H9 (cell line): ENCODE results near the gene CALN1. TPM values are rescaled to one million over a fixed set of nuclear protein-coding genes. Genes with fewer than 3 reads are reported as not detected.

Source experiments
- DNase-seq: peaks from one replicate; pipeline ENCODE4 v3.0.0-alpha.2; 2017
- H2AFZ ChIP-seq: one replicate; pipeline ENCODE4 v1.6.1; 2013; ENCODE audit warnings: mild to moderate bottlenecking, low read length, control low read depth, moderate library complexity
- H2AK5ac ChIP-seq: 2 replicates; pipeline ENCODE4 v1.6.1; 2013; ENCODE audit warnings: low read length, control low read depth, mixed read lengths; ENCODE audit not compliant: insufficient read length
- H2BK120ac ChIP-seq: one replicate; pipeline ENCODE4 v1.6.1; 2013; ENCODE audit warnings: low read depth, mild to moderate bottlenecking, low read length, control low read depth, inconsistent platforms; ENCODE audit not compliant: poor library complexity, severe bottlenecking
- H2BK12ac ChIP-seq: 2 replicates; pipeline ENCODE4 v1.6.1; 2013; ENCODE audit warnings: low read length, control low read depth, mixed read lengths, low read depth; ENCODE audit not compliant: insufficient read length
- H2BK15ac ChIP-seq: 2 replicates; pipeline ENCODE4 v1.6.1; 2013; ENCODE audit warnings: low read depth, low read length, control low read depth
- H2BK20ac ChIP-seq: one replicate; pipeline ENCODE4 v1.6.1; 2013; ENCODE audit warnings: low read depth, mild to moderate bottlenecking, low read length, control low read depth, inconsistent platforms; ENCODE audit not compliant: poor library complexity, severe bottlenecking
- H2BK5ac ChIP-seq: 2 replicates; pipeline ENCODE4 v1.6.1; 2013; ENCODE audit warnings: low read length, control low read depth, mixed read lengths; ENCODE audit not compliant: insufficient read length
- H3K14ac ChIP-seq: 2 replicates; pipeline ENCODE4 v1.6.1; 2013; ENCODE audit warnings: low read length, control low read depth; ENCODE audit not compliant: insufficient read depth
- H3K18ac ChIP-seq: 2 replicates; pipeline ENCODE4 v1.6.1; 2013; ENCODE audit warnings: low read depth, mild to moderate bottlenecking, mixed read lengths, low read length, control low read depth; ENCODE audit not compliant: insufficient read length
- H3K23ac ChIP-seq: 2 replicates; pipeline ENCODE4 v1.6.1; 2013; ENCODE audit warnings: low read length, control low read depth, mixed read lengths, low read depth; ENCODE audit not compliant: insufficient read length
- H3K23me2 ChIP-seq: 2 replicates; pipeline ENCODE4 v1.6.1; 2013; ENCODE audit warnings: low read depth, mild to moderate bottlenecking, mixed read lengths, low read length, control low read depth; ENCODE audit not compliant: insufficient read length, poor library complexity, severe bottlenecking
- H3K27ac ChIP-seq: 2 replicates; pipeline ENCODE4 v1.5.1; 2013; ENCODE audit warnings: low read length, control low read depth, mixed read lengths, low read depth; ENCODE audit not compliant: insufficient read length
- H3K27me3 ChIP-seq: 2 replicates; pipeline ENCODE4 v1.6.1; 2013; ENCODE audit warnings: low read length, control low read depth, inconsistent platforms; ENCODE audit not compliant: insufficient read depth
- H3K4ac ChIP-seq: 2 replicates; pipeline ENCODE4 v1.6.1; 2013; ENCODE audit warnings: low read depth, mild to moderate bottlenecking, control low read depth, inconsistent platforms, low read length, moderate library complexity
- H3K4me1 ChIP-seq: 2 replicates; pipeline ENCODE4 v1.6.1; 2013; ENCODE audit warnings: low read length, control low read depth, inconsistent platforms; ENCODE audit not compliant: insufficient read depth
- H3K4me2 ChIP-seq: 2 replicates; pipeline ENCODE4 v1.6.1; 2013; ENCODE audit warnings: low read length, control low read depth, mixed read lengths; ENCODE audit not compliant: insufficient read length, insufficient read depth
- H3K56ac ChIP-seq: 2 replicates; pipeline ENCODE4 v1.6.1; 2013; ENCODE audit warnings: low read depth, mild to moderate bottlenecking, mixed read lengths, low read length, control low read depth; ENCODE audit not compliant: insufficient read length
- H3K79me1 ChIP-seq: 2 replicates; pipeline ENCODE4 v1.6.1; 2013; ENCODE audit warnings: low read depth, mild to moderate bottlenecking, moderate library complexity, low read length, control low read depth, inconsistent platforms; ENCODE audit not compliant: insufficient read depth, poor library complexity, severe bottlenecking
- H3K79me2 ChIP-seq: 2 replicates; pipeline ENCODE4 v1.6.1; 2013; ENCODE audit warnings: low read length, control low read depth, inconsistent platforms; ENCODE audit not compliant: insufficient read depth
- H3K9ac ChIP-seq: 2 replicates; pipeline ENCODE4 v1.6.1; 2013; ENCODE audit warnings: low read length, control low read depth, mixed read lengths; ENCODE audit not compliant: insufficient read length; ENCODE audit errors: extremely low read depth
- H3K9me3 ChIP-seq: one replicate; pipeline ENCODE4 v1.6.1; 2013; ENCODE audit warnings: low read depth, low read length, inconsistent platforms; ENCODE audit not compliant: control insufficient read depth
- H3T11ph ChIP-seq: one replicate; pipeline ENCODE4 v1.6.1; 2013; ENCODE audit warnings: mild to moderate bottlenecking, low read length, control low read depth, inconsistent platforms
- H4K20me1 ChIP-seq: one replicate; pipeline ENCODE4 v1.6.1; 2013; ENCODE audit not compliant: control insufficient read depth, insufficient read length, insufficient read depth
- H4K5ac ChIP-seq: 2 replicates; pipeline ENCODE4 v1.6.1; 2013; ENCODE audit warnings: low read depth, mild to moderate bottlenecking, mixed read lengths, low read length, control low read depth; ENCODE audit not compliant: insufficient read length
- H4K8ac ChIP-seq: replicated peaks from 2 replicates; pipeline ENCODE4 v1.6.1; 2013; ENCODE audit warnings: low read length, control low read depth, mixed read lengths, low read depth; ENCODE audit not compliant: insufficient read length
- H4K91ac ChIP-seq: 2 replicates; pipeline ENCODE4 v1.6.1; 2013; ENCODE audit warnings: low read depth, mild to moderate bottlenecking, moderate library complexity, mixed read lengths, low read length, control low read depth; ENCODE audit not compliant: insufficient read length
- H3K27ac Mint-ChIP-seq, 3 experiments: 2 replicates in 2 of 3; 3 replicates in 1 of 3; pipeline ENCODE4 v1.8.0; 2020 to 2021; ENCODE audit warnings: mixed read lengths in 3 of 3, mild to moderate bottlenecking in 1 of 3, moderate library complexity in 1 of 3
- H3K27me3 Mint-ChIP-seq: 2 replicates; pipeline ENCODE4 v1.8.0; 2021; ENCODE audit warnings: low read depth, mild to moderate bottlenecking, moderate library complexity, mixed read lengths
- H3K36me3 Mint-ChIP-seq, 3 experiments: 2 replicates in 2 of 3; 3 replicates in 1 of 3; pipeline ENCODE4 v1.8.0; 2020 to 2021; ENCODE audit warnings: low read depth in 3 of 3, mixed read lengths in 3 of 3; ENCODE audit not compliant: insufficient read depth in 1 of 3
- H3K4me1 Mint-ChIP-seq, 2 experiments: 2 replicates each; pipeline ENCODE4 v1.8.0; 2020; ENCODE audit warnings: mixed read lengths in 2 of 2
- H3K4me3 Mint-ChIP-seq, 2 experiments: 2 replicates in 1 of 2; 3 replicates in 1 of 2; pipeline ENCODE4 v1.8.0; 2020 to 2021; ENCODE audit warnings: mild to moderate bottlenecking in 2 of 2, mixed read lengths in 2 of 2, moderate library complexity in 1 of 2
- H3K9me3 Mint-ChIP-seq, 2 experiments: 2 replicates in 1 of 2; 3 replicates in 1 of 2; pipeline ENCODE4 v1.8.0; 2020; ENCODE audit warnings: mild to moderate bottlenecking in 2 of 2, mixed read lengths in 2 of 2, moderate library complexity in 1 of 2
- CTCF ChIP-seq: fragments of 200-600 bp; sonication (generic); conservative IDR thresholded peaks from 3 replicates; pipeline ENCODE4 v1.8.0; 2021; ENCODE audit warnings: antibody characterized with exemption, mild to moderate bottlenecking
- WGBS: extraction: QIAGEN DNeasy Blood & Tissue Kit; methylation state at CpG from one replicate; pipeline ENCODE4 v1.1.7; 2013; ENCODE audit warnings: missing lambda C conversion rate, low lambda C conversion rate, mixed read lengths; ENCODE audit not compliant: insufficient read length; ENCODE audit errors: extremely low coverage; 5-methylcytosine and 5-hydroxymethylcytosine counted together
- total RNA-seq: library from RNA; stranded (reverse); gene quantifications from 2 replicates; pipeline ENCODE4 v1.2.1, GENCODE V29; 2021

The CALN1 gene
- total RNA-seq, 1 experiment from 2014 or later: 2.8 TPM

- Histone ChIP-seq H3K18ac (no peak overlapping the region), H3K4me2 (no peak overlapping the region), H3K79me2 (no peaks in the 10 kb centered on the region), H3K9ac (no peak overlapping the region), H4K8ac (no peak overlapping the region), H3K14ac (no peak overlapping the region), H3K79me1 (no peaks in the 10 kb centered on the region), H2BK15ac (no peak overlapping the region), H3K9me3 (no peaks in the 10 kb centered on the region), H2AK5ac (no peak overlapping the region), H4K5ac (no peak overlapping the region), H2BK120ac (no peak overlapping the region), H3K27ac (no peak overlapping the region), H3K56ac (no peak overlapping the region), H4K91ac (no peak overlapping the region), H3K4ac (no peak overlapping the region), H2BK12ac (no peak overlapping the region), H3K27me3 (no peaks in the 10 kb centered on the region), H3K23me2 (peaks cover 3% of the 10 kb centered on the region), H2BK20ac (no peak overlapping the region), H2AFZ (no peak overlapping the region), H3K23ac (no peak overlapping the region), H4K20me1 (peaks cover 3% of the 10 kb centered on the region), H2BK5ac (no peak overlapping the region), H3K4me1 (no peaks in the 10 kb centered on the region), H3T11ph (no peak overlapping the region)
- peaks cover 6 to 11% of the 10 kb centered on the region in 2 experiments for H3K4me1 Mint-ChIP-seq
- DNase-seq: no peak
- no peak for TF ChIP-seq CTCF
- H3K27ac Mint-ChIP-seq: no peak overlapping the region
- peaks cover 10 to 17% of the 10 kb centered on the region in 2 experiments; a peak in 4 of 5 replicates for H3K9me3 Mint-ChIP-seq
- no CpG with 5 or more reads among the region's 6 CpGs for WGBS
- no peak overlapping the region for H3K4me3 Mint-ChIP-seq
- peaks cover 4 to 9% (median 7%) of the 10 kb centered on the region in 3 experiments; a peak in 3 of 7 replicates for H3K36me3 Mint-ChIP-seq
- peaks cover 52% of the 10 kb centered on the region for H3K27me3 Mint-ChIP-seq
Observed at GRCh38 chr7:71750290-71750689, 661.8 kb downstream of the CALN1 start.
